ENCODE data around the gene NIPBL. TPM values are rescaled to one million over a fixed set of nuclear protein-coding genes. Genes with fewer than 3 reads are reported as not detected.

Gene NIPBL
- total RNA-seq, 4 donors from 2014 or later = 54.9 to 76.0 (median 64.8) TPM

GRCh38 chr5:36875790-36876298 lies 725 bp upstream of the NIPBL start:
- TF ChIP-seq, protein P1, sequence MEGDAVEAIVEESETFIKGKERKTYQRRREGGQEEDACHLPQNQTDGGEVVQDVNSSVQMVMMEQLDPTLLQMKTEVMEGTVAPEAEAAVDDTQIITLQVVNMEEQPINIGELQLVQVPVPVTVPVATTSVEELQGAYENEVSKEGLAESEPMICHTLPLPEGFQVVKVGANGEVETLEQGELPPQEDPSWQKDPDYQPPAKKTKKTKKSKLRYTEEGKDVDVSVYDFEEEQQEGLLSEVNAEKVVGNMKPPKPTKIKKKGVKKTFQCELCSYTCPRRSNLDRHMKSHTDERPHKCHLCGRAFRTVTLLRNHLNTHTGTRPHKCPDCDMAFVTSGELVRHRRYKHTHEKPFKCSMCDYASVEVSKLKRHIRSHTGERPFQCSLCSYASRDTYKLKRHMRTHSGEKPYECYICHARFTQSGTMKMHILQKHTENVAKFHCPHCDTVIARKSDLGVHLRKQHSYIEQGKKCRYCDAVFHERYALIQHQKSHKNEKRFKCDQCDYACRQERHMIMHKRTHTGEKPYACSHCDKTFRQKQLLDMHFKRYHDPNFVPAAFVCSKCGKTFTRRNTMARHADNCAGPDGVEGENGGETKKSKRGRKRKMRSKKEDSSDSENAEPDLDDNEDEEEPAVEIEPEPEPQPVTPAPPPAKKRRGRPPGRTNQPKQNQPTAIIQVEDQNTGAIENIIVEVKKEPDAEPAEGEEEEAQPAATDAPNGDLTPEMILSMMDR (IDR thresholded peaks at IDR 0.05; ENCODE audit: low read depth) = no peak

DNA sequence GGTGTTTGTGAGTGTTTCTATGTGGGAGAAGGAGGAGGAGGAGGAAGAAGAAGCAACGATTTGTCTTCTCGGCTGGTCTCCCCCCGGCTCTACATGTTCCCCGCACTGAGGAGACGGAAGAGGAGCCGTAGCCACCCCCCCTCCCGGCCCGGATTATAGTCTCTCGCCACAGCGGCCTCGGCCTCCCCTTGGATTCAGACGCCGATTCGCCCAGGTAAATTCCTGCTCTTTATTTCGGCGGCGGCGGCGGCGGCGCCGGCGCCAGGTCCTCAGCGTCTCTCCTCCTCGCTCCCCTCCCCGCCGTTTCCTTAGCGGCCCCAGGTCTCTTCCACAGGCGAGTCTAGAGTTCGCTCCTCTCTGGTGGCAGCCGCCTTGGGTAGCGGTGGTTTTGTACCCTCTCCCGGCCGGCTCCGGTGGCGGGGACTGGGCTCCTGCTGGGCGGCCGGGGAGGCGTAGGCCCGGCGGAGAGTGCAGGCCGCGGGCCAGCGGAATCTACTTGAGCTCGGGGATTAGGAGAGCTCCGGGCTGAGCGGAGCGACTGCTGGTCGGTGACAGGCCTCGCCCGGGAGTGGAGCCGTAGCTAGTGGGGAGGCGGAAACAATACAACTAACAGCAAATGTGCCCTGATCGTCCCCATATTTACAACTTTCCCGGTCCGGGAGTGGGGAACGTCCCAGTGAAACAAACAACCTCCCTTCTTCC lies 547 bp downstream of the NIPBL start:
- TF ChIP-seq, protein P1 (IDR thresholded peaks at IDR 0.05; ENCODE audit: low read depth) = no peak

DNA sequence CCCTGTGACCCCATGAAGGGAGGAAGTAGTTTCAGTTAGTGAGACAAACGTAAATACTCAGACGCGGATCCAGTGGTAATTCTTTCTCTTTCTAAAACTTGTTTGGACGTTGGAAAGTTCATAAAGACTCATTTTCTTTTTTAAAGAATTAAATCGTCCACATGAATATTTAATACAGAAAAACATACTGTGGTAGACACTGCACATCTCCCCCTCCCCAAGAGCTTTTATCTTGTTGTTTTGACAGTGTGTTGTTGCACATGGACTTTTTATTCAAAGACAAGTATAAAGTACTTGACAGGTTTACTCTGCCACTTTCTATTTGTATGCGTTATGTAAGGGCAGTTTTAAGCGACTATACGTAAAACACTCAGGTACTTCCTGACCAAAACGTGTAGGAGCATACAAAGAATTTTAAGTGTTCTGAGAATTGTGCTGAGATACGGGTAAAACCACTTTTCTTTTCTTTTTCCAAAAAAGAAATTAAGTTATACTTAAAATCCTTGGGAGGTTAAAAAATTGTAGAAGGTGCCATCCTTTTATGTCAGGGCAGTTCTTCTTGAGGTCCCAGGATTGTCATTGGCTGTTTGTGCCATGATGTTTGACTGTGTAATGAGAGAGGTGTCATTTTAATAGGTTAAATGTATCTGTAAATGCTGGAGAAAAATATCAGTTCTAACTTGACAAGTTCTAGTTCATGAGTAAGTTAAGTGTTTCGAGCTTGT lies 1.3 kb downstream of the NIPBL start:
- TF ChIP-seq, protein P1 (IDR thresholded peaks at IDR 0.05; ENCODE audit: low read depth) = no peak

GRCh38 chr5:36878392-36879082 lies 2.0 kb downstream of the NIPBL start:
- TF ChIP-seq, protein P1 (IDR thresholded peaks at IDR 0.05; ENCODE audit: low read depth) = no peak

GRCh38 chr5:36879274-36880033 lies 2.9 kb downstream of the NIPBL start:
- TF ChIP-seq, protein P1 (IDR thresholded peaks at IDR 0.05; ENCODE audit: low read depth) = no peak

DNA sequence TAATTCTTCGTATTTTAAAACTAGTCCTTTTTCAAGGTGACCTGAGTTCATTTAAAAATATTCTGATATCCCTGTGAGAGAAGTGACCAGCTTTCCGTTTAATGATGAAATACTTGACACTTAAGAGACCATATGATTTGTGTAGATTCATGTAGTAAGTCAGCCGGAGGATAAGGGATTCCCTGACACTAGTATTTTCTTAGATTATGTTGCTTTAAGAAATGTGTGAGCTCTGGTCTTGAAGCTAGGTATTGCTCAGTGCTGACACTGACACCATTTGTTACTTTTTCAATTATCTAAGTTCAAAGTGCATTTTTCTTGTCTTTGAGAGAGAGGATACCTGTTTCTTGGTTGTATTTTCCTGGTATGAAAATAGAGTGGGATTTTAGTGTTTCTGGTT lies 4.2 kb downstream of the NIPBL start:
- TF ChIP-seq, protein P1 (IDR thresholded peaks at IDR 0.05; ENCODE audit: low read depth) = no peak
